ENCODE measurements around the gene F12.

DNA sequence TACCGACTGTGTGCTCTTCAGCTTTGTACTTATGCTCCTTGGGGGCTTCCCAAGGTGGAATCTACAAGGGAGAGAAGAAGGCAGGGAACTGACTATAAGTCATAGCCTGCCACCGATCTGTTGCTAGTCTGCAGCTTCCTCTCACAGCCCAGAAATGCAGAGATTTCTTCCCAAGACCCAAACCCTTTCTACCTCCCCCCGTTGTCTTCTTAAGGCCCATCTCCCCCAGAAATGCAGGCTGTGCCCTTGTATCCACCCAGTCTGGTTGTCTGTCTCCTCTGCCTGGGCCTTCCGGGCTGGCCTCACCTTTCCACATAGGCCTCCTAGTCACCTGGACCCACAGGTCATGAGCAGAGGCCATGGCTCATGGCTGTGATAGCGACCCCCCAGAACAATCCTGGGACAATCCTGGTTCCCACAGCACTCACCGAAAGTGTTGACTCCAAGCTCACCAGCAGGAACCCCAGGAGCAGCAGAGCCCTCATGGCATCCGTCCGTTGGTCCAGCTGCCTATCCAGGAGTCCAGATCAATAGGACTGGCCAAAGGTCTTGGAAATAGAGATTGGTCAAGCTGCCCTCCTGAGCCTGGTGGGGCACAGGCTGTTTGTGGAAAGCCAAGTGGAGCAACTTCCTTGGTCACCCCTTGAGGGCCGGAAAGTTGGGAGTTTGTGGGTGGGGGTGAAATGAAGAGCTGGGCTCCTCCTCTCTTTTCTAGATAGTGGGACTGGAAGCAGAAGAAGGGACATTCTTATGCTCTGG is at the start of gene F12:
- TF ChIP-seq ZFP30 (CRISPR knock-in tag; IDR thresholded peaks at IDR 0.05) = no peak
- TF ChIP-seq, protein P1, sequence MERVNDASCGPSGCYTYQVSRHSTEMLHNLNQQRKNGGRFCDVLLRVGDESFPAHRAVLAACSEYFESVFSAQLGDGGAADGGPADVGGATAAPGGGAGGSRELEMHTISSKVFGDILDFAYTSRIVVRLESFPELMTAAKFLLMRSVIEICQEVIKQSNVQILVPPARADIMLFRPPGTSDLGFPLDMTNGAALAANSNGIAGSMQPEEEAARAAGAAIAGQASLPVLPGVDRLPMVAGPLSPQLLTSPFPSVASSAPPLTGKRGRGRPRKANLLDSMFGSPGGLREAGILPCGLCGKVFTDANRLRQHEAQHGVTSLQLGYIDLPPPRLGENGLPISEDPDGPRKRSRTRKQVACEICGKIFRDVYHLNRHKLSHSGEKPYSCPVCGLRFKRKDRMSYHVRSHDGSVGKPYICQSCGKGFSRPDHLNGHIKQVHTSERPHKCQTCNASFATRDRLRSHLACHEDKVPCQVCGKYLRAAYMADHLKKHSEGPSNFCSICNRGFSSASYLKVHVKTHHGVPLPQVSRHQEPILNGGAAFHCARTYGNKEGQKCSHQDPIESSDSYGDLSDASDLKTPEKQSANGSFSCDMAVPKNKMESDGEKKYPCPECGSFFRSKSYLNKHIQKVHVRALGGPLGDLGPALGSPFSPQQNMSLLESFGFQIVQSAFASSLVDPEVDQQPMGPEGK (CRISPR knock-in tag; IDR thresholded peaks at IDR 0.05; ENCODE audit: borderline replicate concordance) = no peak

Data from SK-N-SH treated with all-trans-retinoic acid at 6 μM for 48 hours (cell line).